ENCODE data around the gene PLXNA3.
A peak's percentile ranks its signal among the peaks of the same experiment; 100 is the strongest.

The PLXNA3 gene

DNA sequence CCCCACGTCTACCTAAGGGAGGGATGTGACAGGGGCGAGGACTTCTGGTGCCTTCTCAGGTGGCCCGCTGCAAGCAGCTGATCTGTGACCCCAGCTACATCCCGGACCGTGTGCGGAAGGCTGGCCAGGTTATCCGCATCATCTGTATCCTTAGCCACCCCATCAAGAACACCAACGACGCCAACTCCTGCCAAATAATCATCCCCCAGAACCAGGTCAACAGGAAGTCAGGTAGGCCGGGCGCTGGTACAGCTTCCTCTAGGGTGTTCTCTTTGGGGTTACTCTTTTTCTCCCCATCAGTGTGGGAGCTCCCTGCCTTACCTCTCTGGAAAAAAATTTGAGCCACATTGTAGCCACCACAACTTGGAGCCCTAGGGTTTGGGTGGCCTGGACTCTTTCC lies 16.5 kb upstream of the PLXNA3 start:
- Histone ChIP-seq H3K4me3 (ENCODE audit: low read depth, low read length) (no peak overlapping the region), H3K27me3 (ENCODE audit: insufficient read depth, low read depth, severe bottlenecking) (peaks cover 11% of the 10 kb centered on the region), H3K9me3 (ENCODE audit: severe bottlenecking) (no peaks in the 10 kb centered on the region), H3K36me3 (peaks cover 65% of the 10 kb centered on the region), H3K27ac (no peak overlapping the region)
- TF ChIP-seq, protein P1, sequence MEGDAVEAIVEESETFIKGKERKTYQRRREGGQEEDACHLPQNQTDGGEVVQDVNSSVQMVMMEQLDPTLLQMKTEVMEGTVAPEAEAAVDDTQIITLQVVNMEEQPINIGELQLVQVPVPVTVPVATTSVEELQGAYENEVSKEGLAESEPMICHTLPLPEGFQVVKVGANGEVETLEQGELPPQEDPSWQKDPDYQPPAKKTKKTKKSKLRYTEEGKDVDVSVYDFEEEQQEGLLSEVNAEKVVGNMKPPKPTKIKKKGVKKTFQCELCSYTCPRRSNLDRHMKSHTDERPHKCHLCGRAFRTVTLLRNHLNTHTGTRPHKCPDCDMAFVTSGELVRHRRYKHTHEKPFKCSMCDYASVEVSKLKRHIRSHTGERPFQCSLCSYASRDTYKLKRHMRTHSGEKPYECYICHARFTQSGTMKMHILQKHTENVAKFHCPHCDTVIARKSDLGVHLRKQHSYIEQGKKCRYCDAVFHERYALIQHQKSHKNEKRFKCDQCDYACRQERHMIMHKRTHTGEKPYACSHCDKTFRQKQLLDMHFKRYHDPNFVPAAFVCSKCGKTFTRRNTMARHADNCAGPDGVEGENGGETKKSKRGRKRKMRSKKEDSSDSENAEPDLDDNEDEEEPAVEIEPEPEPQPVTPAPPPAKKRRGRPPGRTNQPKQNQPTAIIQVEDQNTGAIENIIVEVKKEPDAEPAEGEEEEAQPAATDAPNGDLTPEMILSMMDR (IDR thresholded peaks at IDR 0.05; ENCODE audit: low read depth, low read length) = no peak
- no peak for DNase-seq

DNA sequence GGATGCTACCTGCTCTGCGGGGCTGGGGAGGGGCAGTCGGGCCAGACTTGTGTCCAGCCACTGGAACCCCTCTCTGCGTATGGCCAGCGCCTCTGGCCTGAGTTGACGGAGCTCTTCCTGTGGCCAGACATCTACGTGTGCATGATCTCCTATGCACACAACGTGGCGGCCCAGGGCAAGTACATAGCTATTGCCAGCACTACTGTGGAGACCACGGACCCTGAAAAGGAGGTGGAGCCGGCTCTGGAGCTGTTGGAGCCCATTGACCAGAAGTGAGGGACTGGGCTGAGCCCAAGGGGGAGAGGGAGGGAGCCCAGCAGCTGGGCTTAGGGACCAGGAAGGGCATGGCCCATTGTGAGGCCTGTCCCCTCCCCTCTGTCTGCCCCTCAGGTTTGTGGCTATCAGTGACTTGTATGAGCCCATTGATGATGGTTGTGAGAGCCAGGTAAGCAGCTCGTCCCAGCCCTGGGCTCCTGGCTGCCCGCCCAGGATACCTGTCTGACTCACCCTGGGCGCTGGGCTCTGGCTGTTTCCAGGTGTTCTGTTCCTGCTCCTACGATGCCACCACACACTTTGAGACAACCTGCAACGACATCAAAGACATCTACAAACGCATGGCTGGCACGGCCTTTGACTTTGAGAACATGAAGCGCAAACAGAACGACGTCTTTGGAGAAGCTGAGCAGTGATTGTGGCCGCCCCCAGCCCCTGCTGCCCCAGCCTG lies 15.9 kb upstream of the PLXNA3 start:
- H3K4me3 ChIP-seq (ENCODE audit: low read depth, low read length) = no peak overlapping the region
- no peak overlapping the region for H3K27ac ChIP-seq
- H3K36me3 ChIP-seq = peaks cover 71% of the 10 kb centered on the region
- TF ChIP-seq, protein P1 (IDR thresholded peaks at IDR 0.05; ENCODE audit: low read depth, low read length) = no peak
- H3K9me3 ChIP-seq (ENCODE audit: severe bottlenecking) = no peaks in the 10 kb centered on the region
- no peak for DNase-seq
- H3K27me3 ChIP-seq (ENCODE audit: insufficient read depth, low read depth, severe bottlenecking) = peaks cover 16% of the 10 kb centered on the region

DNA sequence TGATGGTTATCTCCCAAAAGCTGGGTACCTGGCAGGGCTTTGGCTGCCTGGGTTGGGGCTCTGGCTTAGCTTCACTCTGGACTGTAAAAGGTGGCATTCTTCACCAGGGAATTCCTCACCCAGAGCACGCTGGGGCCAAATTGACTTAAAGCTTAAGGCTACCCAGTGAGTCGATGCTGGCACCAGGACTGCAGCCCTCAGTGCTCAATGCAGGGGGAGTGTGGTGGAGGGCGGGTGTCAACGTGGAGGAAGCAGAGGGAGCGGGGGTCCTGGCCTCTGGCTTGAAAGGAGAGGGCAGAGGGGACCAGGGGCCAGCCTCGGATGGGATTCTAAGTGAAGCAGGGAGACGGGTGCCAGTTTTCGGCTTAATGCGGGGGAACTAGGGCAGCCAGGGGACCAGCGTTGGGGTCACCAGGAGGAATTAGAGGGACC lies 14.6 kb upstream of the PLXNA3 start:
- peaks cover 77% of the 10 kb centered on the region for H3K36me3 ChIP-seq
- H3K27me3 ChIP-seq (ENCODE audit: insufficient read depth, low read depth, severe bottlenecking) = peaks cover 18% of the 10 kb centered on the region
- H3K27ac ChIP-seq = peak overlapping the region; percentile 79
- no peaks in the 10 kb centered on the region for H3K9me3 ChIP-seq (ENCODE audit: severe bottlenecking)
- no peak for DNase-seq
- peak overlapping the region; percentile 38 for H3K4me3 ChIP-seq (ENCODE audit: low read depth, low read length)
- TF ChIP-seq, protein P1 (IDR thresholded peaks at IDR 0.05; ENCODE audit: low read depth, low read length) = no peak

DNA sequence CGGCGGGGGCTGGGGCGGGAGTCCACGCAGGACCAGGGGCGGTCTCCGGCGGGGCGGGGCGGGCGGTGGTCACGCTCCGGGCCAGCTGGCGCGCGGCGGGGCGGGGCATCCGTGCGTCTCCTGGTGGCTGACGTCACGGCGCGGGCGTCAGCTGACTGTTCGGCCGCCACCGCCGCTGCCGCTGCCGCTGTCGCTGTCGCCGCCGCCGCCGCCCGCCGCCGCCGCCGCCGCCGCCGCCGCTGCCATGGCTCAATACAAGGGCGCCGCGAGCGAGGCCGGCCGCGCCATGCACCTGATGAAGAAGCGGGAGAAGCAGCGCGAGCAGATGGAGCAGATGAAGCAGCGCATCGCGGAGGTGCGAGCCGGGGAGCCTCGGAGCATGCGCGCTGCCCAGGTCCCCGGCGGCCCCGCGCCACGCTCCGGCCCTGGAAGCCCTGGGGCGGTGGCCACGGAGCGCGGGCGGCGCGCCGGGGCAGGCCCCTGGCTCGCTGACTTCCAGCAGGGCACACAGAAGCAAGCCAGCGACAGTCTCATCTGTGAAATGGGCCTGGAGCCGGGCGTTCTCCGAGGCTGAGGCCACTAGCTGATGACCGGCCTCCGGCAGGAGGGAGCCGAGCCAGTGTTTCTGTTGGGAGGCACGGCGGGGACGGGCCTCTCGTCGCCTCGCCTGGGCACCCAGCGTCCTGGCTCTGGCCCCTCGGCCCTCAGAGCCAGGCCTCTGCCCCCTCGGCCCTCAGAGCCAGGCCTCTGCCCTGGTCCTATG lies 13.9 kb upstream of the PLXNA3 start, which contains the start of gene FAM50A:
TSS of gene FAM50A (plus strand) at position 150 of the 763 bp plus-strand sequence. CDS start at position 245, 95 bp downstream.
- DNase-seq = peak; percentile 84
- Histone ChIP-seq H3K27me3 (ENCODE audit: insufficient read depth, low read depth, severe bottlenecking) (peaks cover 22% of the 10 kb centered on the region), H3K27ac (peak within 1 kb of the TSS; percentile 85), H3K36me3 (peaks cover 77% of the 10 kb centered on the region), H3K4me3 (ENCODE audit: low read depth, low read length) (peak within 1 kb of the TSS; percentile 68), H3K9me3 (ENCODE audit: severe bottlenecking) (no peaks in the 10 kb centered on the region)
- TF ChIP-seq, protein P1 (IDR thresholded peaks at IDR 0.05; ENCODE audit: low read depth, low read length) = no peak

DNA sequence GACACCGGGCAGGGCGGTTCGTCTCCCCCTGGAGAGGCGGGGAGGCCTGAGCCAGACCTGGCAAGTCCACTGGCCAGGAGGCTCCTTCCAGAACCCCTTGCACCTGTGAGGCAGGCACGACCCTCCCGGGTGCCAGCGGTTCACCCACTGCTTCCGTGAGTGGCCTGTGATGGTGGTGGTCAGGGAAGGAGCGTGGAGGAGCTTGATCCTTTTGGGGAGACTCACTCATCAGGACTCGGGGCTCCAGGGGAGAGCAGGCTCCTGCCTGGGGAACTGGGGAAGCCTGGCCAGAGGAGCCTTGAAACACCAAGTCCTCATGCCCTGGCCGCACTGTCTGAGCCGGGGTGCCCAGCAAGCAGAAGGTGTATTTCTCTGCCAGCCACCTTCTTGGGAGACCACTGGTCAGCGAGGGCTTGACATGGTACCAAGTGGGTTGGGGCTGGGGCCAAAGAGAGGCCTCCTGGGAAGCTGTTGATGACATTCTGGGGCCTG lies 13.3 kb upstream of the PLXNA3 start:
- Histone ChIP-seq H3K36me3 (peaks cover 78% of the 10 kb centered on the region), H3K27ac (peak overlapping the region; percentile 85)

More for the DNA sequence above, 13.3 kb upstream of the PLXNA3 start:
- no peaks in the 10 kb centered on the region for H3K9me3 ChIP-seq (ENCODE audit: severe bottlenecking)
- peak overlapping the region; percentile 68 for H3K4me3 ChIP-seq (ENCODE audit: low read depth, low read length)
- no peak for DNase-seq
- TF ChIP-seq, protein P1 (IDR thresholded peaks at IDR 0.05; ENCODE audit: low read depth, low read length) = no peak
- H3K27me3 ChIP-seq (ENCODE audit: insufficient read depth, low read depth, severe bottlenecking) = peaks cover 24% of the 10 kb centered on the region

Data from WERI-Rb-1 (cell line).